Activated CD4-positive, alpha-beta T cell treated with anti-CD3 and anti-CD28 coated beads, Interleukin-2, amount 50 U/mL, for 1 hour (primary cell): ENCODE results near the gene PLCH2.

Experiments
- DNase-seq: peaks from one replicate; pipeline ENCODE4 v3.0.0-alpha.2; 2020

Gene PLCH2

DNA sequence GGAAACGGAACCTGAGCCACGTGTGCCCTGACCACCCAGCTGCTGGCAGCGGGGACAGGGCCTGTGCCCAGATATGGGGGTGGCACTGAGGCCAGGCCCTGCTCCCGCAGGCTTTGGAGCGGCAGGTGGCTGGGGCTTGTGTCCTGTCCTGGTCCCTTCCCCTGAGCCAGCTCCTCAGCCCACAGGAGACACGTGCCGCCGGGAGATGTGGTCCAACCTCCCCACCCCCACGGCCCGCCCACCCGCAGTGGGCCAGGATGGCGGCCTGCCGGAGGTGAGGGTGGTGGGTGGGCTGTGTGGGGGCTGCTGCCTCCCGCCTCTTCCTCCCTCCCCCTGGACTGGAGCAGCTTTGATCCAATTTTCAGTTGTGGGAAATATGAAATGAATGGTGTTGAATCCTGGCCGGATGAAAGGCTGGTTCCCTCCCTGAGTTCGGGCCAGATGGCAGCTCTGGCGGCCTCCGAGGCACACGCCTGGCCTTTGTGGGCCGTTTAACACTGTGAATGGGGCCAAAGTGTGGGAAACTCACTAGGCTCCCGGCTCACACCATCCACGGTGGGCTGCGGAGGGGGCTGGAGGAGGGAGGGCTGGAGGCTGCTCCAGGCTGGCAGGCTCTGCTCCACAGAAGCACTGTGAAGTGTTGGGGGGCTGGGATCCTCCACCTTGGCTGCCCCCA, 56.5 kb downstream of the PLCH2 start:
- DNase-seq = no peak

DNA sequence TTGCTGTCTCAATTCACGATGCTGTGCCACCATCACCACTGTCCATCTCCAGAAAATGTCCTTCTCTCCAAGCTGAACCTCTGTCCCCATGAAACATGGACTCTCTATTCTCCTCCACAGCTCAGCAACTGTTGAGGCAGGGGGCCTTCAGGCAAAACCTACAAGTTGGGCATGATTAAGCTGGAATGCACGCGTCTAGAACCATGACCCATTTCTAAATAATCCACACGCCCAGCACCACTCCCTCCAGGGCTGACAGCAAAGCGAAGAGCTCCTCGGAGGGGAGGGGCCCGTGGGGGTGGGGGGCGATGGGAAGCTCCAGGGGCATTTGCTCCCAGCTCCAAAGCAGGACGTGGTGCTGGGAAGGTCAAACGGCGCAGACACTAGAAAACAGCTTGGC, 57.3 kb downstream of the PLCH2 start:
- no peak for DNase-seq

DNA sequence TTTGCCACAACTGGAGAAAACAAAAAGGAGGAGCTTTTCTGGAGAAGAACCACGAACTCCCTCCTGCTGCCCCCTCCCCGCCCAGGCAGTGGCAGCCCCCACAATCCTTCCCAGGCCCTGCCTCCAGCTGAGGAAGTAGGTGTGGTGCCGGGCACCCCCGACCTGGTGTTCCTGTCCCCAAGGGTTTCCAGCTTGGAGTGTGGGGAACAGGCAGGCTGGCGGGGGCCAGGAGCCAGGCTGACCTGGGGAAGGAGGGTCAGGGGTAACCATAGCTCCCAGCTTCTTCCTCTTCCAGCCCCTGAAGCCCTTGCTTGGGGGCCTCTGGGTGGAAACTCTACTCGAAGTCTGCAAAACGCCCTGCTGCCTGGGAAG, 58.2 kb downstream of the PLCH2 start:
- DNase-seq = no peak

DNA sequence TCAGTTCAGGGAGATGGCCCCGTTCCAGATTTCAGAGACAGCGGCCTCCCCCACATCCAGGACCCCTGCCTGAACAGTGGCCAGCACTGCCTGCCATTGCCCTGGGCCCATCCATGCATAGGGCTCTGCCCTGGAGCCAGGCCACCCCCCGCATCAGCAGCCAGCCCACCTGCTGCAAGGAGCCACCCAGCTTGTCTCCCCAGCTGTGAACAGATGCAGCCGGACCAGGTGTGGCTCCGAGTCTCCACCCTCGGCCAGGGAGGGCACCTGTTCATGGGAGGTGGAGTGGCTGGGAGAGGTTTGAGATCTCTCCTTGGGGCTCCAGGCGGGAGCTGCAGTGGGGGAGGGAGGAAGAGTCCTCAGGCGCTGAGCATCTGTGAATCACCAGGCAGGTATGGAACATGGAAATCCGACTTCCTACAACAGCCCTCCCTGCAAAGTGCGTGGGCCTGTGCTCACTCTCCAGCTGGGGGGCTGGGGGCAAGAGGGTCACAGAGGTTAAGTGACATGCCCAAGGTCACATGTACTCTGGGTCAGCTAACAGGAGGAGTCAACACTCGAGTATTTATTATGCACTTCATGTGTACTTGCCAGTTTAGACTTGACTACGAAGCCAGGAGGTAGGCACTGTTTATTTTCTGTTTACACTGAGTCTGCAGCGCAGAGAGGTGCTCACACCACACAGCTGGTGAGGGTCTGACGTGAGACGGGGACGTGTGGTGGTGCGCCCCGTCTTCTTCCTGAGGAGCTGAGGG, 58.8 kb downstream of the PLCH2 start:
- no peak for DNase-seq

DNA sequence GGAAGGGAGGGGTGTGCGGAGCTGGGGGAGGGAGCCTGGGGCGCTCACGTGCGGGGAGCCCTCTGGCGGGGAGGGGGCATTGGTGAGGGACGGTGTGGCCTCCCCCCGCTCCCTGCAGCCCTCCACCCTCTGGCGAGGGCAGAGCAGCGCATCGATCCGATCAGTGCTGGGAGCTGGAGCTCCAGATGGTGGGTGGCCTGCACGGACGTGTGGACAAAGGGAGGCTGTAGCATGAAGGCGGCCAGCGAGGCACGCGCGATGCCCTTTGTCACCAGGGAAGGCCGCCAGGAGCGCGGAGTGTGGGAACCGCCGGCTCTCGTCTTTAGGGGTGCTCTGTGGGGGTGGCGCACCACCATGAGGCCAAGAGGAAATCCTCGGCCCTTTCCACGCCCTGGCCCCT, 59.4 kb downstream of the PLCH2 start:
- DNase-seq = no peak

DNA sequence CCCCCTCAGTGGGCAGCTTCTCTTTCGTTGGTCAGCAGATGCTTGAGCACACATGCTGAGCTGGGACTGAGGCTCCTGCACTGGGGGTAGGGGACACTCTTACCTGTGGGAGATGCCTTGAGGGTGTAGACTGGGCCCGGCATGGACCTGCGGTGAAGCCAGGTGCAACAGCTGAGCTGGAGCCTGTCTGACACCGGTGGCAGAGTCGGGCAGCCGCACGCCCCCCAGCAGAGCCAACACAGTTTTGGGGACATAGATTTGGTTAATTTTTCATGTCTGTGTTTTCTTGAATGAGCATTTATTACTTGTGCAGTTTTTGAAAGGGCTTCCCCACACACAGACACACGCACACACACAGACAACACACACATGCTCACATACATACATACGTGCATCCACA, 59.9 kb downstream of the PLCH2 start:
- DNase-seq = no peak

DNA sequence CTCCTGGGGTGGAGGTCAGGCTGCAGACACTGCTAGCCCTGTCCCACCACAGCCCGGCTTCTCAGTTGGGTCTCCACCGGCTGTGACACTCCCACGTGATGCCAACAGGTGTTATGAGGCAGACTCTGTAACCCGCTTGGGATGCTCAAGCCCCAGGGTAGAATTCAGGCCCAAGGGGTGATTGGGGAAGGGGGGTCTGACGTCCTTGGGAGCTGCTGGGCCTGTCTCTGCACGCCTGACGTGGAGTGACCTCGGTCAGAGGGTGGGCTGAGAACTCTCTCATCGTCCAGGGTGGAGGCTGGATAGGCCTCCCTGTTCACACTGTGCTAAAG, 61.7 kb downstream of the PLCH2 start:
- no peak for DNase-seq

DNA sequence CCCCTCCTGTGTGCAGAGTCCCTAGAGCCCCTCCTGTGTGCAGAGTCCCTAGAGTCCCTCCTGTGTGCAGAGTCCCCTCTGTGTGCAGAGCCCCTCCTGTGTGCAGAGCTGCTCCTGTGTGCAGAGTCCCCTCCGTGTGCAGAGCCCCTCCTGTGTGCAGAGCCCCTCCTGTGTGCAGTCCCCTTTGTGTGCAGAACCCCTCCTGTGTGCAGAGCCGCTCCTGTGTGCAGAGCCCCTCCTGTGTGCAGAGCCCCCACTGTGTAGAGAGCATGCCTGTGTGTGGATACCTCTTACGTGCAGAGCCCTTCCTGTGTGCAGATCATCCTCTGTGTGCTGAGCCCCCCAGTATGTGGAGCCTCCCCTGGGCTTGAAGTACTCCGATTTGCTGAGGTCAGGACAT, 62.3 kb downstream of the PLCH2 start:
- no peak for DNase-seq

DNA sequence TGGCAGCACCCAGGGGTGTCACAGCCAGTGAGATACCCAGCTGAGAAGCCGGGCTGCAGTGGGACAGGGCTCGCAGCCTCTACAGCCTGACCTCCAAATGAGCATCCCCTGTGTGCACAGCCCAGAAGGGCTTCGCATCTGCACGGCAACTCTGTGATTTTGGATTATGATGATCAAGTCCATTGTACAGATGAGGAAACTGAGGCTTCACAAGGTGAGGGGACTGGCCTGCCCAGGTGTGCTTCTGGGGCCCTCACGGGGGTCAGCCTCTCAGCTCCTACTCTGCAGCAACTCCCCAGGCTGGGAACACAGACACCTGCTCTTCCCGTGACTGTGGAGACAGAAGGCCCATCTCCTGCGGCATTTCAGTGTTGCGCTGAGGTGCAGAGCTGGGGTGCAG, 62.8 kb downstream of the PLCH2 start:
- DNase-seq = no peak

DNA sequence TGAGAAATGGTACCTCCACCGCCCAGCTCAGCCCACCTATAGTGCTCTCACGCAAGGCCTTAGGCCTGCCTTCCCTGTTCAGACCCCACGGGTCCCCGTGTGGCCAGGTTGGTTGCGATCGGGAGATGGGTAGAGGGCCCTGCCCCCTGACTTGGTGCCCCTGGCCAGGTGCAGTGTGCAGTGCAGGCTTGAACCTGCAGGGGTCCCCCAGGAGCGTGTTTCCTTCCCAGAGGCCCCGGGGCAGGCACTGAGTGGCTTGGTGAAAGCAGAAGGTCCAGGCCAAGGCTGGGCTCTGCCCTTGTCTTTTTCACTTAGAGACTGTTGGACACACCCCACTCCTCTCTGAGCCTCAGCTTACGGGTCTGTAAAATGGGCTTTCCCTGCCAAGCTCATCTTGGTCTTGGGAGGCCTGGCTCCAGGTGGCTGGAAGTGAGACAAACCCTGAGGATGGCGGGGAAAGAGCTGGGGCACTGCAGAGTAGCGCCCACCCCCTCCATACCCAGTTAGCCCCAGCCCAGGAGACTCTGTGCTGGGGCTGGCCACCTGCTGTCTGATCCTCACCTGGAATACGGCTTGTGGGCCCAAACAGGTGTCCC, 63.3 kb downstream of the PLCH2 start:
- no peak for DNase-seq

DNA sequence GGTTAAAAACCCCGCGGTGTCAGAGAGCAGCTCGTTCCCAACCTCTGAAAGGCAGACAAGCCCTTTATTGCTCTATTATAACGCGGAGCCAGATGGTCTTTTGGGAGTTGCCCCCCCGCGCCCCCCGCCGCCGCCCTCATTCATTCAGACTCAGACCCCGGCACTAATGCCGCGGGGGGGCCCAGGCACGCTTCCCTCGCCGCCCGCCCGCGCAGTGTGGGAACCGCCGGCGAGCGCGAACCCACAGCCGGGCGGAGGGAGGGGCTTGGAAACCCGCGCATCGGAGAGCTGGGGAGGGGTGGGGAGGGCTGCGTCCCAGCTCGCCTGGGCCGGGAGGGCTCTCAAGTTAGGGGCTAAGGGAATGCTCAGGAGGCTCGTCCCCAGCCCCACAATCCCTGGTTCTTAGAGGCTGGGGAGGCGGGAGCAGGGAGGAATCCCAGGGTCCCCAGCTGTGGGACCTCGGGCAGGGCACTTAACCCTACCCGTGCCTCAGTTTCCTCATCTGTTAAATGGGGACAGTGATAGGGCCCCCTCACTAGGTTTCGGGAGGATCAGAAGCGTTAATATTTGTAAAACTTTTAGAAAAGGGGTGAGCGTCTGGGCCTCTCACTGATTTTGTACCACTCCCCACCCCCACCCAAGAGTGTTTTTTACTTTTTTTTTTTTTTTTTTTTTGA, 64.9 kb downstream of the PLCH2 start:
- no peak for DNase-seq

DNA sequence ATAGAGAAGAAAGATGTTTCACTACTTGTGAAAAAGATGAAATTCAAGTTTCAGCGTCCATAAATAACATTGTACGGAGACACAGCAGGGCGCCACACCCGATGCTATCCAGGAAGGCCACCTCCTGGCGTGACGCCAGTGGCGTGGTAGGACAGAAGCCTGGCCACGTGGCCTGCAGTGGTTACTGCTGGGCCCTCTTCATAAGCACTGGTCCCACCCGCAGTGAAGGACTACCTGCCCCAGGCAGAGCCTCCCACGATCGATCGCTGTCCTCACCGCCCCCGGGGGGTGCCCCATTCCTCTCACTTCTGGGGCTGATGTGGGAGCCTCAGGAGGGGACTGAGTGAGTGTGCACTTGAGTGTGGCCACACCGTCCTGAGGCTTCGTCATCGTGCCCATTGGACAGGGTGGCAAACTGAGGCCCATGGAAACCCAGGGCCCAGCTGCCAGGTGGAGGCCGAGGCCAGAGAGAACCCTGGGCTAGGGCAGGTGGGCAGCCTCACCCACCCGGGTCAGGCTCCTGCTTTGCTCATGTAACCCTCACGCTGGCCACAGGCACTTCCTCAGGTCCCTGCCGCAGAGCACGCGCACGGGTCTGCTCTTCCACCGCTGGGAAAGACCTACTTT, 65.6 kb downstream of the PLCH2 start:
- DNase-seq = no peak

DNA sequence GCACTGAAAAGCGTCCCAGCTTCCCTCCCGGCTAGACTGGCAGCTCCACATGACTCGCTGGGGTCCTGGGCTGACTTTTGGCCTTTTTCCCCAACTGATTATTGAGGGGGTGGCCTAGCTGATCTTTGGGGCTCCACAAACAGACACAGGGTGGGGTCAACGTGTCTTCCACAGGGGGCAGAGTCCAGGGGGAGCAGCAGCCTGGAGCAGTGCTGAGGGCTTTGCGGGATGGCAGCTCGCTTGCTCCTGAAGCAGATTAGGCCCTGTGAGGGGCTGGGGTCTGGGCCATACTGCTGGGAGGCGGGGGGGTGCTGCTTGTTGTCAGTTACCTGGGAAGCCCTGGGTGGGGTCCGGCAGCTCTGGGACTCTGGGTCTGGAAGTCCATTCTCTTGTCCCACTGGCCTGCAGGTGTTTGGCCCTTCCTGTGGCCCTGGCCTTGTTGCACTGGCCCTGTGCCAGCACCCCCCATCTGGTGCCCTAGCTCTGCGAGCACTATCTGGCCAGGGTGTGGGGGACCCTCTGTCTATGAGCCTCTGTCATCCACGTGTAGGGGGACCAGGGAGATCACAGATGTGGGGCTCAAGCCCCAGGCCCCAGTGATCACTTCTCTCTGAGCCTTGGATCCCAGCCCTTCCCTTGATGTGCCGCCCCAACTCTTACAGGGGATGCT, 66.3 kb downstream of the PLCH2 start:
- no peak for DNase-seq

DNA sequence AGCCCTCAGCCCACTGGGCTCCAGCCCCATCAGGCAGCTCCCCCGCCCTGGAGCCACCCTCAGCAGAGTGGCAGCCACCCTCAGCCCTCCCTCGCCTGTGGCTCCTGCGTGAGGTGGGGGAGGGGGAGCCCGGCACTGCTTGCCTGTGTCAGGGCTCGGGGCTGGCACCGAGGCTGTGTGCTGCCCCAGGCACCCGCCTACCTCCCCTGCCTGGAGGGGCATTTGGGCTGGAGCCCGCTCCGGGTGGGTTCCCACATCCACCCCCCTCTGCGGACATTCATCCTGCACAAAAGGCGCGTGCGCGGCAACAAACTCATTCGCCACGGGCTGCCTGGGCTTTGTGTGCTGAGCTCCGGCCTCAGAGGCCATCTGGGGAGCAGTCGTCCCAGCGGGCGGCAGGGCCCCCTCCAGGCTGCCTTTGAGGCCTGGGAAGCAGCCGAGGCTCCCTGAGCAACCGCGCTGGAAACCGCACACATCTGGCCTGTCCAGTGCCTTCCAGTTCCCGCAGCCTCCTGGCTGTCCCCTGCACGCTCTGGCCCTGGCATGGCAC, 67.5 kb downstream of the PLCH2 start:
- DNase-seq = peak; percentile 55

DNA sequence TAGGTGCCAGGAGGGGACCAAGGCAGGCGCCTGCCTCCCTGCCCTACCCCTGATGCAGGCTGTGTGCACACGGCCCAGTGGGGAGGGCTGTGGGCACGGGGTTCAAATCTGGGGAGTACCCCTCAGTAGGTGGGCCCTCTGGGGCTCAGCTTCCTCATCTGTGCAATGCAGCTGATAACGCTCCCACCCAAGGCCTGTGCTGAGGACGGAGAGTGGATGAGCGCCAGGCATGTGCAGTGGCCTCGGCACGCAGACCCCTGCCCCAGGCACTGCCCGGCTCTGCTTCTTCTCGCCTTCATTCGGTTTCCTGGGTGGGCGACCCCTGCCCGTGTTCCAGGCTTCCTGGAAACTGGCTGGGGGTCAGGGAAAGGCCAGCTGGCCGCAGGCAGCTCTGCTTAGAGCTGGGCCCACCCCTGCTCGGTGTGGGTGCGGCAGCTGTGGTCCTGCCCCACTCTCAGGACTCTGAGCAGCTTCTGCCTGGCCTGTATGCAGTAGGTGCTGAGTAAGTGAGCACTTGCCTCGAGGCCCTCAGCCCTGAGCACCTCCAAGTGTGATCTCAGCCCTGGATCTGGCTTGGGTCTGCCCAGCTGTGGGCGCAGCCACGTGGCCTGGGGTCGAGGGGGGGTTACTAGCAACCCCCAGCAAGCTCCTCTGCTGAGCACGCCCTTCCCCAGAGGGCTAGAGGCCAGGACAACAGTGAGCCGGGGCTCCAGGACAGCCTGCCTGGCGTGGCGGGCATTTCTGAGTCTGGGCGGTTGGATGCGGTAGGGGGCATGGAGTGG, 68.2 kb downstream of the PLCH2 start:
- DNase-seq = no peak

DNA sequence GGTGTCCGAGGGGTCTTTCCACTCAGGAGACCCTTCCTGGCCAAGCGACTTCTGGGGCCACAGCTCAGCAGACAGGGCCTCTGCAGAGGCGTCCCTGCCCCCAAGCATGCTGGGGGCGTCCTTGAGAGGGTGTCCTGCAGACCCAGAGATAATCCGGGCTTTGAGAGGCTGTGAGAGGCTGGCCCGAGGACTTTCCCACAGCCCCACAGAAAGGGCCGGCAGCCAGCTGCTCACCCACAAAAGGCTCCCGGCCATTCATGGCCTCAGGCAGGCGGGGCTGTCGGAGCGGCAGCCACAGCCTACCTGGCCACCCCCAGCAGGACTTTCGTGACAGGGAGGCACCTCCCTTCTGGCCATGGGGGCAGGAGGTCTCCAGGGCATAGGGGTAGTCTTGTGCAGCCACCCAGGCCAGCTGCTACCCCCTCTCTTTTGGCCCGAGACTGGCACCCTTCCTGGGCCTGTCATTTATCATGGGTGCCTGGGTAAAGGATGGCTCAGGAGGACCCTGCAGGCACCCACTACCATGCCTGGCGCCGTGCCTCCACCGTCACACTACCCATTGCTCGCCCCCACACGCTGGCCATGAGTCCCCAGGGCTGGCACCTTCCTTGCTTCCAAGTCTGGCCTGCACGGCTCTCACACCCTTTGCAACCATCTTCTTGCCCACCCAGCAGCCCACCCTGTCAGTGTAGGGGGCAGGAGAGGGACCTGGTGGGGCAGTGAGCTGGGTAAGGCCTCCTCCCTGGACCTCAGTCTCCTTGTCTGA, 69.0 kb downstream of the PLCH2 start:
- no peak for DNase-seq

DNA sequence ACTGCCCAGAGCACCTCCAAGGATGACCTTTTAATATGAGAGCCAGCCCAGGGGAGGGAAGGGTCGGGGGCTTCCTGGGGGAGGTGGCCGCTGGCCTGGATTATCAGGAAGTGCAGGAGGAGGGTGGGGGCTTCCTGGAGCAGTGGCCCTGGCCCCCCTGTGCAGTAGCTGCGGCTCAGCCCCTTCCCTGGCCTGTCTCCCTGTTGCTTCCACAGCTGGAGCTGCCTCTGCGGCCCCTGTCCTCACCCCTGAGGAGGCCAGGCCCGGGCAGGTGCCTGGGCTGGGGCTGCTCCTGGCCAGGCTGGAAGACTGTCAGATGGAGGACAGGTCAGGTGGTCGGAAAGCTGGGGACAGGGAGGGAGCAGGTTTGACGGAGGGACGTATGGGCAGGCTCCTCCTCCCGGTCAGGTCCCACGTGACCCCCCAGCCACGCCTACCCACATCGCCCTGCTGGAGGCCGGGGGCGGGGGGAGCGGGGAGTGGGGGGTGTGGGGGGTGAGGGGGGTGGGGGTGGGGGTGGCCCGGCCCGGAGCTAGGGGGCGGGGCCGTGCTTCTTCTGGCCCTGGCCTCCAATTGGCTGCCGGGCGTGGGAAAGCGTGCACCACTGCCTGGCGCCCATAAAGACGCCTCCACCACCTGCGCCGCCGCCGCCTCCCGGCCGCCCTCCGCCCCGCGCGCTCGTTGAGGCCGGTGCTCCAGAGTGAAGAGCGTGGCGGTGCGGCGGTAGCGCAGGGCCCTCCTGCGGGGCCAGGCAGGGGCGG, 69.8 kb downstream of the PLCH2 start:
- peak; percentile 88 for DNase-seq

DNA sequence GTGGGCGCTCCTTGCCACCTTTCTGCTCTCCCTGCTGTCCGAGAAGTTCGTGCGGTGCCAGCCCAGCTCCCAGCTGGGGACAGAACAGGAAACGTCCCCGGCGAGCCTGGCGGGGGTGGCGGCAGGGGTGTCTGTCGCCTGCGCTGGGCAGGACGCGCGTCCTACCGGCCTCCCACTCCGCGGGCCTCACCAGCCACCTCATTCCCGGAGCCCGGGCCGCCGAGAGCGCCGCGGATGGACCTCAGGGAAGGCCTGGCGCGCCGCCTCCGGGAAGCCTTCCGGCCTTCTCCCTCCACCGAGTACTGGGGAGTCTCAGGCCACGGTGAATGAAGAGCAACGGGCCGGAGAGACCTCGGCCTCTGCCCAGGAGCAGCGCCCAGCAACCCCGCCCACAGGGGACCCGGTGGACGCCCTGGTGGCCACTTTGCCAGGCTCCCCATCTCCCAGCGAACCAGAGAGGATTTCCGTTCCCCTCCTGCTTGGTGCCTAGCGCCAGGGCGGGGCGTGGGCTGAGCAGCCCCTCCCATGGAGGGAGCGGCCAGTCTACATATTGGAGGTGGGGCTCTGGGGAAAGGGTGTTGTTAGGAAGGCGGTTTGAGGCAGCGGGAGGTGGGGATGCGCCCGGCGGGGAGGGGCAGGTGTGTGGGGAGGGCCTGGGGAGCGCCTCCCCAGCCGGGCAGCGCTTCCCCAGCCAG, 70.6 kb downstream of the PLCH2 start:
- DNase-seq = peak; percentile 76

DNA sequence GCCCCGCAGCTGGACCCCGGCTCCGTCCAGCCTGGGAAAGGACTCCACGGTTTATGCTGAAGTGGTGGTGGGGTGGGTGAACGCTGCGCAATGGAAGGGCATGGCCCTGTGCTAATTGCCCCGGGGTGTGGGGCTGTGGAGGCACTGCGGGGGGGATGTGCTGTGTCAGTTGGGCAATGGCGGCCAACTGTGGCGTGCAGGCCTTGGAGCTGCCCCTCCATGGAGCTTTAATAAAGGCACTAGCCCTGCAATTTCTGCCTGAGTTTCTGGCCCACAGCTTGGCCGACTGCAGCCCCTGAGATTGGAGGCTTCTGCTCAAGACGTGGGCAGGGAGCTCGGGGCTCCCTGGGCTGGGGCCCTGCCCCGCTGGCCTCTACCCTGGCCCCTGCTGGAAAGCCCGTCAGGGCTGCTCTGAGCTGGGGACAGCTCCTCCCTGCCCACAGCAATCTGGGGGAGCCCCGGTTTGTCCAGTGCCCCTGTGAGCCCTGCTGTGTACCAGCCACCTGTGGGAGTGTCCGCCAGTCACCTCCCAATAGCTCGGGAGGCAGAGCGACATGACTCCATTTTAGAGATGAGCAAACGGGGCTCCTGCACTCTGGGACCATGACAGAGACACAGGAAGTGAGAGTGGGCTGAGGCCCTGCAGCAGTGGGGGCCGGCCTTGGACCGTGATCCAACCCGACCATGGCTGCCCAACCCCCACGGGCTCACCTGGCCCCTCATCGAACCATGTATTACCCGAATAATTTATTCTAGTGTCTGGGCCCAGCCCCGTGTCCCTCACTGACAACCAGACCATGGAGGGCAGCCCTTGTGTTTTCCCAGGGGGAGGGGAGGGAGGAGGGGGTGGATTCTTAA, 71.3 kb downstream of the PLCH2 start:
- no peak for DNase-seq
